Hepatic stellate cell (primary cell): ENCODE data around the gene PLXNC1.
"Not testable (repeated sequence)": the region's sequence is repeated elsewhere in the genome, so short reads cannot be mapped to it uniquely, and the experiment has no call there.

Experiments used
- DNase-seq: peaks from one replicate; pipeline ENCODE4 v3.0.0; 2011; ENCODE audit warnings: low spot score

PLXNC1 gene

DNA sequence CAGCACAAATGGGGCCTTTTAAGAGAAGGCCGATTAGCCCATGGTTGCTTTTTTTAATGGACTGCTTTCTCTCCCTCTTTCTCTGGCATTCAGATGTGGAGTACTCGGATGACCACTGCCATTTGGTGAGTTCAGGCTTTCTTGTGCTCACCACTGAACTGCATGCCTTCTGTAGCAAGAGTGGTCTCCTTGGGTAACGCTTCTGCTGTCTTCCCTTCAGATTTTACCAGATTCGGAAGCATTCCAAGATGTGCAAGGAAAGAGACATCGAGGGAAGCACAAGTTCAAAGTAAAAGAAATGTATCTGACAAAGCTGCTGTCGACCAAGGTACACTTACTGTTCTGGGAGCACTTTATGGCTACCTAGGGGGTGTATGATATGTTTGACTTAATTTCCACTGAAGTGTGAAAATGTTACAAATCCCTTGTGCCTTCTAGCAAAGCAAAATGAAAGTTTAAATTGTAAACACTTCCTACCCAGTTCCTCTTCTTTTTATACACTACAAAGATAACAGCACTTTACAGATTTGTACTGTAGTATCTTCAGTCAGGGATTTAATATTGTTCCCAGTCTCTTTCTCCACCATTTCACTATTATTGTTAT lies 148.8 kb downstream of the PLXNC1 start:
- DNase-seq = no peak

DNA sequence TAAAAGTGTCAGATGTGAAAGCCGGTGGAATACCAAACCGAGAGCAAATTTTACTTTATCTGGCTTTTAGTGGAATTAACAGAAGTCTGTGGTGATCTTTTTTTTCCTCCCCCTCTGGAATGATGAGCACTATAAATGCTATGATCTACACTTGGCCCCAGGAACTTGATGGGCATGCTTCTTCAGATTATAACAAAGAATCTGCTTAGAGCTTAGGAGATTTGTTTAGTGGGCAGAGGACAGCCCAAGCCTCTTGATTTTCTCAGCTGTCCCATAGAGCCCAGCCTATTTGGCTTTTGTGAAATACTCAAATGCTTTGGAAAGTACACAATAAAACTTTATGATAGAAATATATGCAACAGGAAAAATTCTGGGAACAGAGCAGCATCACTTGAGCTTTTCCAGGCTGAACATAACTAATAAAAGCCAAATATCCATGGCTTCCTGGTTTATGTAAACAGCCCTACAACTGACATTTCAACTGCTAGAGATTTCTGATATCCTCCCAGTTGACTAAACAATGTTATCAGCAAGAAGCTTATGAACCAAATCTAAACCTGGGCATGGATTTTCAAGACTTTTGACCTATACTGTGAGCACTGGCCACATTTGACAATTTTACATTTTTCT lies 149.6 kb downstream of the PLXNC1 start:
- DNase-seq = no peak

DNA sequence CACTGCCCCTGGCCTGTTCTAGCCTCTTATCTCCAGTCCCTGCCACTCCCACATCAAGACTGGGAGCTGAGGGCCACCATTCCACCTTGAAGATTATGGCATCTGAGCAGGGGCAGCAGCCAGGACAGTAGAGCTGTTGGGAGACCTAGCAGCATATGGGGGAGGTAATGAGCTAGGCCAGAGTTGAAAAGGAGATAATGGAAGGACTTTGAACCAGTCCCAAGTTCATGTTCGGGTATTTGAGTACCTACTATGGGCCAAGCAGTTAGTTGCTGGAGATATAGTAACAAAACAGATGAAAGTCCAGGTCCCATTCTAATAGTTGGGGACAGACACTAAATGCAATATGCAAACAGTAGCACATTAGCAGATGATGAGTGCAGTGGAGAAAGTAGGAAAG lies 151.5 kb downstream of the PLXNC1 start:
- no peak for DNase-seq

DNA sequence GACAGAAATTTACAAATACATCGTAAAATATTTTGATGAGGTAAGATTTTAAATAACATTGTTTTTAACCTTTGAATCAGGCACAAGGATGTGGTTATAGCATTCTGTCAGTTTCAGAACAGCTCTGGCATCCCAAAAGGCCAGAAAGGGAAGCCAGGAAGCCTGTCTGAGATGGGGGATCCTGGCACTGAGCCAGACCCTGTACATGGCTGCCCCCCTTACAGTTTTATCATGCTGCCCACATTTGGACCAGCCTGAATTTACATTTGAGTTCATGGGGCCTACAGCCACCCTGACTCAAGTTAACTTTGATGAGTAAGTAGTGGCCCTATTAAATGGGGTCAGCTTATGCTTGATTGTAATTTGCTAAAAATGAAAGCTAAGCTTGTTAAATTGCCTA lies 155.6 kb downstream of the PLXNC1 start:
- no peak for DNase-seq

DNA sequence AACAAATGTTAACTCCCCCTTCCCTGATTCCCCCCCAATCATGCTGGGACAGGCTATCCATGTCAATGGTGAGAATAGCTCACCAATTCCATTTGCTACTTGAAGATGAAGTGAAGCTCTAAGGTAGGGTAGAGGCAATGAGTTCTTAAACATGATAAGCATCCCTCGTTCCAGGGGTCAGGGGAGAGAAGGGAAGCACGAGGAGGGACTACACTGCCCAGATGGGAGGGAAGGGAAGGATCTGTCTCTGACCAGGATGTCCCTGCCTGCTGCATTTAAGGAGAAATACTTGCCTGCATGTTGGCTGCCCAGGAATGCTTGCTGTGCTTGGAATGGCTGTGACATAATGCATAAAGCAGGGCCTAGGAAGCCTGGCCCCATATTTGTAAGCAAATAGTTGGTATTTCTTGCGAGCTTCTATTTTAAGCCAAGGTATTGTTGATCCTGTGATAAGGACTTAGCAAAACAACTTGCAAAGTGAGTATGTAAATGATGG lies 156.2 kb downstream of the PLXNC1 start:
- no peak for DNase-seq

DNA sequence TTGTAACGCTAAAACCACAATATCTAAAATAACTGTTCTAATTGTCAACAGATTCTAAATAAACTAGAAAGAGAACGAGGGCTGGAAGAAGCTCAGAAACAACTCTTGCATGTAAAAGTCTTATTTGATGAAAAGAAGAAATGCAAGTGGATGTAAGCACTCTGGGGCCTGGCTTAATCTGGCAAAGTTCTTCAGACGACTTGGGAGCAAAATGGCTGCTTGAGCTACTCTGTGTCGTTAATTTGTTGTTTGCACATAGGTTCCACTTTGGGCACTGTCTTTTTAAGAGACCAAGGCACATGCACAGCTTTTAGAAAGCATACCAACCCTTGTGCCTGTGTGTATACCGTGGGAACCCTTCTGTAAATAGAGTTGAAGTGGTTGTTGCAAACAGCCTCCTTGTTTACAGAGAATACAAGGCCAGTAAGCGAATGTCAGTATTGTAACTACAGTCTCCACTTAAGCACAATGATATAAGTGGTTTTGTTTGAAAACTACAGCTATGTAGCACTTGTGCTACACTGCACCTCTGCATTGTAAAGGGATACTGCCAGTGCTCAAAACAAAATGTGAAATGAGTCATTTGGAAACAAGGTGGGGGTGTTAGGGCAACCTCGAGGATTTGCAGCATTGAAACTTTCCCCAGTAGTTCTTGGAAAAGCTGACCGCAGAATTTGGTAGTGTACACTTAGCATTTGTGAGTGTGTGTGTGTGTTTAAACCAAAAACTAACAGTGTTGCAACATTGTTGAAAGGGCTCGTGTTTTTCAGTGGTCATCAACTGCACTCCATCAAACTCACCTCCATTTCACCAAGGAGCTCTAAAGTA lies 157.0 kb downstream of the PLXNC1 start:
- no peak for DNase-seq

DNA sequence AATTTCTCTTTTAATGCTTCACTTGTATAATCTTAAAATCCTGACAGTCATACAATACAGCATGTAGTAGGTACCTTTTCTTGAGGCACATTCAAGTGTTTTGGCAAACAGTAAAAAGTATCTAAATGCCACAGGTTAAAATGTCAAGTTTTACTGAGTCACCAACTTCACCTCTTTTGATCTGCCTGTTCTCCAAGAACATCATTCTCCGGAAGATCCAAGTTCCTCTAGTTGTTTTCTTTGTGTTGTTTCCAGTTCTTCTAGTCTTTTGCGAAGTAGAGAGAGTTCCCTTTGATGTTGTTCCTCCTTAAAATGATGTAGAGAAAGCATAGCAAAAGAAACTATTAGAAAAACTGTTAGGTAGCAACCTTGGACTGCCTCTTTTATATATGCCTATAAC lies 160.2 kb downstream of the PLXNC1 start:
- DNase-seq = no peak

DNA sequence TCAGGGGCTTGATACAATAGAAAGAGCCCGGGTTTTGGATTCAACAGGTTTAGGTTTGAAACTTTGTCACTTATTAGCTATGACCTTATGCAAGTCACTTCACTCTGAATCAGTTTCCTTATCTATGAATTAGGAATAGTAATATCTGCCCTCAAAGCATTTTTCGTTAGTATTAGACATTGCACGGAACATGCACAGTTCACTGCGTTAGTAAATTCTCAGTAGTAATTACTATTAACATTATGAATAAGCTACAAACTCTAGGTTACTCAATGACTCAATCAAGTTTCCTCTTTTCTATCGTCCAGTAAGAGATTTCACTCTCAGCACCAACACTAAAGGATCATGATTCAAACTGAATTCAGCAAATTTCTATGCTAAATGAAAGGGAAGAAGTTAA lies 161.0 kb downstream of the PLXNC1 start:
- no peak for DNase-seq

DNA sequence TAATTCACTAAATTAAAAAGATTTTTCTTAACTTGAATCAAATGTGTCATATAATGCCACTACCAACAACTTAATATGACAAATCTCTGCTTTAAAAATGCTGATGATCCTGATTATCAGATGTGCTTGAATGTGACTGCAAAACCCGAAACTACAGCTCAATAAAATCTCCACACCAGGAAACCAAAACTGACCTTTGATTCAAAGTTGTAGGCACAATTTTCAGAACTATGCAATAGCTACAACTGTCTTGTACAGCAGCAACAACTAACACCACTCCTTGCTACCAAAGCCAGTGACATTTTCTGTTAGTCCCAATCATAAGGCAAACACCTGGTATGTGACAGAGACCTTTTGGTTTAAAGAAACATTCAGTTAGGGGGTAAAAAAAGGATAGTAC lies 164.0 kb downstream of the PLXNC1 start:
- DNase-seq = no peak

DNA sequence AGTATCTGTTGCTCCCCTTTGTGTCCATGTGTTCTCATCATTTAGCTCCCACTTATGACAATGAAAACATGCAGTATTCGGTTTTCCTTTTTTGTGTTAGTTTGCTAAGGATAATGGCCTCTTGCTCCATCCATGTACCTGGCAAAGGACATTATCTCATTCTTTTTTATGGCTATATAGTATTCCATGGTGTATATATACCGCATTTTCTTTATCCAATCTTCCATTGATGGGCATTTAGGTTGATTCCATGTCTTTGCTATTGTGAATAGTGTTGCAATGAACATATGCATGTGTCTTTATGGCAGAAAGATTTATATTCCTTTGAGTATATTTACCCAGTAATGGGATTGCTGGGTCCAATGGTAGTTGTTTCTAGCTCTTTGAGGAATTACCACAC lies 168.2 kb downstream of the PLXNC1 start:
- DNase-seq = not testable (repeated sequence)

DNA sequence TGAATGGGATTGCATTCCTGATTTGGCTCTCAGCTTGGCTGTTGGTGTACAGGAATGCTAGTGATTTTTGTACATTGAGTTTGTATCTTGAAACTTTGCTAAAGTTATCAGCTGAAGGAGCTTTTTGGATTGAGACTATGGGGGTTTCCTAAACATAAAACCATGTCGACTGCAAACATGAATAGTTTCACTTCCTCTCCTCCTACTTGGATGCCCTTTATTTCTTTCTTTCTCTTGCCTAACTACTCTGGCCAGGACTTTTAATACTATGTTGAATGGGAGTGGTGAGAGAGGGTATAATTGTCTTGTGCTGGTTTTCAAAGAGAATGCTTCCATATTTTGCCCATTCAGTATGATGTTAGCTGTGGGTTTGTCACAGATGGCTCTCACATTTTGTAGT lies 169.8 kb downstream of the PLXNC1 start:
- no peak for DNase-seq

DNA sequence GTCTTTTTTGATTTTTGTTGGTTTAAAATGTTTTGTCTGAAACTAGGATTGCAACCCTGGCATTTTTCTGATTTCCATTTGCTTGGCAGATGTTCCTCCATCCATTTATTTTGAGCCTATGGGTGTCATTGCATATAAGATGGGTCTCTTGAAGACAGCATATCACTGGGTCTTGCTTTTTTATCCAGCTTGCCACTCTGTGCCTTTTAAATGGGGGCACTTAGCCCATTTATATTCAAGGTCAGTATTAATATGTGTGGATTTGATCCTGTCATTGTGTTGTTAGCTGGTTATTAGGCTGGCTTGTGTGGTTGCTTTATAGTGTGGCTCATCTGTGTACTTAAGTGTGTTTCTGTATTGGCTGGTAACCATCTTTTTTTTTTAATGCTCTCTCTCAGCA lies 171.7 kb downstream of the PLXNC1 start:
- no peak for DNase-seq

DNA sequence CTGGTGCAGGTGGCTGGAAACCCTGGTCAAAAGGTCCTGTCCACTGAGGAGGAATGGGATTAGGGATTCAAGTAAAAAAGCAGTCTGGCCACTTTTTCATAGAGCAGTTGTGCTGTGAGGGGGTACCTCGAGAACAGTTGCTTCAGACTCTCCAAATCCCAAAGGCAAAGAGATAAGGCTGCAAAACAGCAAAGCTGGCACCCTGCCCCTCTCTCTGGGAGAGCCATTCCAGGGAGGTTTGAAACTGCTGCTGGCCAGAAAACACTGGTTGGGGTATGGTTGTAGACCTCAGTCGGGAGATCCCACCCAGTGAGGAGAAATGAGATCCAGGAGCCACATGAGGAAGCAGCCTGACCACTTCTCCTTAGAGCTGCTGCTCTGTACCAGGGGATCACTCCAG lies 174.0 kb downstream of the PLXNC1 start:
- DNase-seq = no peak

DNA sequence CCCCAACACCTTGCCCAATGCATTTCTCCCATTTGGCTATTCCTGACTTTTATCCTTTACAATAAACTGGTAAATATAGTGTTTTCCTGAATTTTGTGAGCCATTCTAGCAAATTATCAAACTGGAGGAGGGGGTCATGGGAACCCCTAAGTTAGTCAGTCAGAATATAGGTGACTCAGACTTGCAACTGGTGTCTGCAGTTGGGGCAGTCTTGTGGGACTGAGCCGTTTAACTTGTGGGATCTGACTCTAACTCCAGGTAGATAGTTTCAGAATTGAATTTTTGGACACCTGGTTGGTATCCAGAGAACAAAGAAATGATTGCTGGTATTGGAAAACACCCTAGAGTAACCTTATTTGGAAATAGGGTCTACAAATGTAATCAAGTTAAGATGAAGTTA lies 177.9 kb downstream of the PLXNC1 start:
- DNase-seq = no peak

DNA sequence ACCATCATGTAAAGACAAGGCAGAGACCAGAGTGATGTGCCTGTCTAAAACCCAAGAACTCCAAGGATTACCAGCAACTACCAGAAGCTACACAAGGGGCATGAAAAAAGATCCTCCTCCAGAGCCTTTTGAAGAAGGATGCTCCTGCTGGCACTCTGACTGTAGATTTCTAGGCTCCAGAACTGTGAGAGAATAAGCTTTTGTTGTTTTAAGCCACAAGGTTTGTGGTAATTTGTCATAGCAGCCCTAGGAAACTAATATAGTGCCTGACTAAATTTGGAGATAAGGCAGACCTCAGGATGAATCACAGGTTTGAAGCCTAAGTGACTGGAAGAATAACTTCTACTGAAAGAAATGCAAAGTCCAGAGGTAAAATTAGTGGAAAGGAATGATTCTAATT lies 178.3 kb downstream of the PLXNC1 start:
- DNase-seq = peak; percentile 4

DNA sequence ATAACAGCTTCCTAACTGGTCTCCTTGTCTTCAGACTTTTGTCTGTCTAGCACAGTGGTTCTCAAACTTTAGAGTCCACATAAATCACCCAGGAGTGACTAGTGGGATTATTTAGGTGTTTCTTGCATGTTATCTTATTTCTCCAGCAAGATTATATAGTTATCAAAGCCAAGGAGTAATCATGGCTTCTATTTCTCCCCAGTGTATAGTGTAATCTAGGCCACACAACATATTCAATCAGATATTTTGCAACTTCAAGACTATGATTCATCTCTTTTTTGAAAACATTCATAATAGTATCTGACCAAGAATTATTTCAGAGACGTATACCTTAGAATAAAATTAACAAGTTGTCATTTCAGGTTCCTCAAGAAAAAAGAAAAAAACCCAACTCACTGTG lies 179.4 kb downstream of the PLXNC1 start:
- DNase-seq = no peak

DNA sequence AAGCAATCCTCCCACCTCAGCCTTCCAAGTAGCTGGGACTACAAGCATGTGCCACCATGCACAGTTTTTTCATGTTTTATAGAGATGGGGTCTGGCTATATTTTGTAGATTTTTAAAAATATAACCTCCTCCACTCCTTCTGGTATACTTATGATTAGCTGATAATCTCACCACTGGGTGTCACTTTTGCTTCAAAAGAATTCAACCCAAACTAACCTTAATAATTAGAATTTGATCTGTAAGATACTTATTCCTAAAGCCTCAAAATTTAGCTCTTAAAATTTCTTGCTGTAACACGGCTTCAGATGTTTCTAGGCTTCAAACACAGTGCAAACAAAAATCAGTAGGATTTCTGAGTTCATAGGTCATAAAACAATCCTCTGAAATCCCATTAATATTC lies 181.0 kb downstream of the PLXNC1 start:
- no peak for DNase-seq

DNA sequence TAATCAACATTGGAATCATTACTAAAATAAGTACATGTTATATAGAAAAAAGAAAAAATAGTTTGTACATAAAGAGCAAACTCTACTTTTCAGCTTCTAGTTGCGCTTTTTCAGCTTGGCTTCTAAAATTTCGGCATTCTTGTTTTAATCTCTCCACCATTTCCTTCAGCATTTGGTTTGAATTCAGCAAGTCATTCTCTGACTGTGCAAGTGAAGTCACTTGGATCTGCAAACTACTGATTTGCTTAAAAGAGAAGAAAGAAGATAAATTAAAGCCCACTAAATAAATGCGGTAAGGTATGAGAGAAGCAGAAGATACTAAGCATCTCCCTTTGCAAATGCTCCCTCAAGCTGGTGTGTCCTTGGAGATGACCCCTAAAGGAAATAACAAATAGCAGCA lies 185.0 kb downstream of the PLXNC1 start:
- DNase-seq = no peak

DNA sequence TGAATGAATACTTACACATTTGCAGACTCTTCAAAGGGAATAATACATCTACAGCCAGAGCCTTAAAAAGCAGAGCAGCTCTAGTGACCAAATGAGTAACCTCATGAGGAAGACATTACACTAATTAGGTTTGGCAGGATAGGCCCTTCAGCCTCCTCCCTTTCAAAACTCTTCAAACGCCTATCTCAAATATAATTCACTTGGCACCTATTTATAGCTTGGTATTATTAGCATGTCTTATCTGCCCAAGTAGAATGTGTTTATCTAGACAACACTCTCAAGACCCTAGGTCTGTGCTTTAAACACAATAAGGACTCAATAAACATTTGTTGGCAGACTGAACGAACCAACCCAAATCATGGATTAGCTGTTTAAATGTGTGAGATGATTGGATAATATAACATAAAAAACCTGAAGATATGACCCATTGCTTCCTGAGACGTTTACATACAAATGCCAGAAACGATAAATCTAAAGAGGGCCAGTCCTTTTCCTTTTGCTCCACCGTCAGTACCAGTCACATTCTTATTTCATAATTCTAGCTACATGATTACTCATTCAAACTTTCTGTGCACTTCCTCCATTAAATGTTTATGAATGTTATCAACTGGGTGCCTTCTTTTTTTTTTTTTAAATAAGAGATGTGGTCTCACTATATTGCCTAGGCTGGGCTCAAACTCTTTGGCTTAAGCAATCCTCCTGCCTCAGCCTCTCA lies 188.0 kb downstream of the PLXNC1 start:
- no peak for DNase-seq

DNA sequence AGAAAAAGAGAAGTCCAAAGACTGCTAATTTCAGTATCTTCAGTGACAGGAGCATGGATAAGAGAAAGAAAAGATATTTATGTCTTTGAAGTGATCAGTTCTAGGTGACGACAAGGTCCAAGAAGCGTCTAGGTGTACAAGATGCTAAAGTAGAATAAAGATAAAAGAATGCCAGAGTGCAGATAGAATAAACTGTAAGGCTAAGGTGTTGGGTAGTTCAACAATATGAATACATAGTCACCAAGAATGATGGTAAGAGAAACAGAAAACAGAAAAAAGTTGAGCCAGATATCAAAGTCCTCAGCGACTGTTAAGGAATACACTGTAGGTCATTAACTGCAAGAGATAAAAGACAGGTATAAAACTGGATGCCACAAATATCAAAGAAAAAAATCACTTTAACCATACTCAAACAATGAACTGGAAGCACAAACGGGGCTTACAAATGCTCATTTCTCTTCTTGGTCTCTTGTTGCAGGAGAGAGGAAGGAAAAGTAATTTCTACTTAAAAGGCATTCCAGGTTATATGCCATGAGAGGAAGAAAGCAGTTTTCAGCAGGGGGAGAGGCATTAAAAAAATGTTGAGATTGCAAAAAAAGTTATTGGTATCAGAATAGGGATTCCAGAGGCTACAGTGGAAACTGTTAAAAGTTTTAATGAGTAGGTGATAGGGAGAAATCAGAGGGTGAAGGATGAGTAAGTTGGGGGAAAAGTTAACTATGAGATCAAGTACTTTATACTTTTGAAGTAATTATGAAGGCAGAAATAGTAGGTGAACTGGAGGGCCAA lies 189.8 kb downstream of the PLXNC1 start:
- DNase-seq = no peak

DNA sequence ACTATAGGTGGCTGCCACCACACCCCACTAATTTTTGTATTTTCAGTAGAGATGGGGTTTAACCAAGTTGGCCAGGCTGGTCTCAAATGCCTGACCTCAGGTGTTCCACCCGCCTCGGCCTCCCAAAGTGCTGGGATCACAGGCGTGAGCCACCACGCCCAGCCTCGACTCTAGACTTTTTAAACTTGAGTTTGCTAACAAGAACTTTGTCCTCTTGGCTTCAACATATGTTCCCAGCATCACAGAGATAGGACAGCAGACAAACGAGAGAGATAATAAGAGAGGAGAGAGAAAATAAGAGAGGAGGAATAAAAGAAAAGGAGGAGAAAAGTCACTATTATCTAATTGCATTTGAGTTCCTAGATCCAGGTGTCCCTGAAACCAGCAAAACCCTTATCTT lies 192.2 kb downstream of the PLXNC1 start:
- no peak for DNase-seq

DNA sequence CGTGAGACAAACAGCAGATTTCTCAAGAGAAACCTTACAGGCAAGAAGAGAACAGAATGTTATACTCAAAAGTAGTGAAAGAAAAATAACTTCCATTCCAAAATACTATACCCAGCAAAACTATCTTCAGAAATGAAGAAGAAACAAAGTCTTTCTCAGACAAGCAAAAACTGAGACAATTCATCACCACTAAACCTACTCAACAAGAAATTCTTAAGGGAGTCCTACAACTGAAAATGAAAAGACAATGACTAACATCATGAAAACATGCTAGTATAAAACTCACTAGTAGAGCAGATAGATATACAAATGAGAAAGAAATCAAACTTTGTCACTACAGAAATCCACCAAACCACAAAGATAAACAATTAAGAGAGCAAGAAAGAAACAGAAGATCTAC lies 204.8 kb downstream of the PLXNC1 start:
- DNase-seq = no peak
